ENCODE measurements around the gene KIAA0232. TPM values are rescaled to one million over a fixed set of nuclear protein-coding genes. Genes with fewer than 3 reads are reported as not detected.

The KIAA0232 gene
- total RNA-seq, 2 experiments from 2014 or later, result 13.8 to 14.7 TPM

- no peaks in the 10 kb centered on the region for H3K27me3 Mint-ChIP-seq
- no peak overlapping the region for H3K4me3 Mint-ChIP-seq
- H3K36me3 Mint-ChIP-seq, result no peaks in the 10 kb centered on the region
- H3K9me3 Mint-ChIP-seq, result no peaks in the 10 kb centered on the region
- H3K4me1 Mint-ChIP-seq, result peaks cover 31% of the 10 kb centered on the region
- no peak overlapping the region for H3K27ac Mint-ChIP-seq
- no peak for DNase-seq
Measured at GRCh38 chr4:6767748-6768538, 14.6 kb upstream of the KIAA0232 start.

- Mint-ChIP-seq H3K27me3 (no peaks in the 10 kb centered on the region), H3K4me1 (peaks cover 31% of the 10 kb centered on the region), H3K9me3 (no peaks in the 10 kb centered on the region), H3K36me3 (no peaks in the 10 kb centered on the region), H3K4me3 (no peak overlapping the region), H3K27ac (peak overlapping the region; percentile 21)
- DNase-seq, result no peak
Measured at GRCh38 chr4:6768539-6768905, 14.0 kb upstream of the KIAA0232 start.

DNA sequence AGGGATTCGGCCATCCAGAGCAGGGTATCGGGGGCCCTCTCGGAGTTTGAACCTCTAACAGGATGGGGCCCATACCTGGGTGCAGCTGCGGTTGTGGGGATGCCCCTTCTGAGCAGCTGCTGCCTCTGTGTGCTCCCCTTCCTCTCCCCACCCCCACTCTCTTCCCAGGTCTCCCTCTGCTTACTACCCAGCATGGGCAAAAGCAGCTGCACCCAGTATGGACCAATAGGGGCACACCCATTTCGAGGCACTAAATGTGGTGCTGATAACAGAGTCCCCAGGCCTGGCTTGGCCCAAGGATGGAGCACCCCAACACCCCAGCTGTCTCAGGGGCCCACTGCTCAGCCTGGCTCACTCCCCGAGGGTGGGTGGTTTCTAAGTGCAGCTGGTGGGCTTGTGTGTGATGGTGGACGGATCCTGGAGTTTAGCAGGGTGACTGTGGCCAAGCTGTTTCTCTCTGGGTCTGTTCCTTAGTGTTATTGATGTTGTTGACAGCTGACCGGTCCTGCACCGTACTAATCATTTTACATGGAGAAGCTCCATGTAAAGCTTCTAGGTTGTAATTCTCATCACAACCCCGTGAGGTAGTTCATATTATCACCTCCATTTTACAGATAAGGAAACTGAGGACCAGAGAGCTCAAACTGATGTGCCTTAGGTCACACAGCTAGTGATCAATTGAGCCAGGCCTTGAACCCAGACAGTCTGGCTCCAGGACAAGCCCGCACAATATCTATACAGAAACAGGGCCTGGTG, 13.1 kb upstream of the KIAA0232 start:
- H3K27ac Mint-ChIP-seq, result peak overlapping the region; percentile 21
- no peaks in the 10 kb centered on the region for H3K27me3 Mint-ChIP-seq
- DNase-seq, result peak; percentile 32
- peaks cover 31% of the 10 kb centered on the region for H3K4me1 Mint-ChIP-seq
- H3K36me3 Mint-ChIP-seq, result no peaks in the 10 kb centered on the region
- H3K4me3 Mint-ChIP-seq, result no peak overlapping the region
- no peaks in the 10 kb centered on the region for H3K9me3 Mint-ChIP-seq

- H3K27me3 Mint-ChIP-seq, result no peaks in the 10 kb centered on the region
- no peak overlapping the region for H3K27ac Mint-ChIP-seq
- no peak overlapping the region for H3K4me3 Mint-ChIP-seq
- H3K36me3 Mint-ChIP-seq, result no peaks in the 10 kb centered on the region
- no peak for DNase-seq
- H3K9me3 Mint-ChIP-seq, result no peaks in the 10 kb centered on the region
- peaks cover 34% of the 10 kb centered on the region for H3K4me1 Mint-ChIP-seq
Measured at GRCh38 chr4:6769989-6770420, 12.5 kb upstream of the KIAA0232 start.

DNA sequence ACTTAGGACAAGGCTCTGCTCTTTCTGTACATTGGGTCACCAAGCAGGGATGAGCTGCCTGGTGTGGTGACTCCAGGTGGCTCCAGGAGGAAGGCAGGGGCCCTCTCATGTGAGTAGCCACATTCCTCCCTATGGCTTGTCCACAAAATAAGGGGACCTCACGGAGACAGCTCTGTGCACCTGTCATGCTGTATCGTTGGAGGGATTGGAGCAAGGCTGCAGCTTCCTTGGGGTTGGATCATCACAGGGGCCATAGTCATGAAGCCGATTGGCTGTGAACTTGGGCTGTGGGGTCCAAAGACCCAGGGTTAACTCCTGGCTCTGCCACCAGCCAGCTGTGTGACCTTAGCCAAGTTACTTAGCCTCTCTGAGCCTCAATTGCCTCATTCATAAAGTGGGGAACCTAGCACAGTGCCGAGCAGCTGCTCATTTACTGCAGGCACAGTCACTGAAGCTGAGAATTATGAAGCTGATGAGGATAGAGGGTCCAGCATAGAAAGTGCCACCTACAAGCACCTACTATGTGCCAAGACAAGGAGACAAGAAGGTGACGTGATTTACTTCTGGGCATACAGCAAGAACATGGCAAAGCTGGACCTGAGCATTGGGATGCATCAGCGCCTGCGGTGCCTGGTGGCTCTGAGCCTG, 11.8 kb upstream of the KIAA0232 start:
- H3K36me3 Mint-ChIP-seq, result no peaks in the 10 kb centered on the region
- H3K9me3 Mint-ChIP-seq, result no peaks in the 10 kb centered on the region
- no peak overlapping the region for H3K4me3 Mint-ChIP-seq
- H3K4me1 Mint-ChIP-seq, result peaks cover 41% of the 10 kb centered on the region
- H3K27ac Mint-ChIP-seq, result no peak overlapping the region
- H3K27me3 Mint-ChIP-seq, result no peaks in the 10 kb centered on the region
- DNase-seq, result no peak

DNA sequence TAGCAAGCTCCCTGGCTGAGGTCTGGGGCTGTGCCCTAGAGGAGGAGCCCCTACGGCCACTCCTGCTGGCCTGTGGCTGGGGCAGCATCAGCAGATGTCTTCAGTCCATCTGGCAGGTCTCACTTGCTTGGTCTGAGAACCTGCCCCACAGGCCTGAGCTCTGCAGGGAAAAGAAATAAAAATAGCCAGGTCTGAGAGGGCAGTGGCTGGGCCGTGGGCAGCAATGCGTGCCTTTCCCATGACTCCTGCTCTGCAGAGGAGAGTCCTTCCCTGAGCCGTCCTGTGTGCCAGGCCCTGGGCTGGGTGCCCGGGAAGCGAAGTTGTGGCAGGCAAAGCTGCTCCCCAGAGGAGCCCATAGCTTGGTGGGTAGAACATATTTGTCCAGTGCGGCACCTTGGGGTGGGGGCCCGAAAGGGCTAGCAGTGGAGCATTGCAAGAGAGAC, 11.3 kb upstream of the KIAA0232 start:
- Mint-ChIP-seq H3K4me1 (peaks cover 39% of the 10 kb centered on the region), H3K4me3 (no peak overlapping the region), H3K9me3 (no peaks in the 10 kb centered on the region), H3K27ac (no peak overlapping the region), H3K27me3 (no peaks in the 10 kb centered on the region), H3K36me3 (no peaks in the 10 kb centered on the region)
- DNase-seq, result no peak

DNA sequence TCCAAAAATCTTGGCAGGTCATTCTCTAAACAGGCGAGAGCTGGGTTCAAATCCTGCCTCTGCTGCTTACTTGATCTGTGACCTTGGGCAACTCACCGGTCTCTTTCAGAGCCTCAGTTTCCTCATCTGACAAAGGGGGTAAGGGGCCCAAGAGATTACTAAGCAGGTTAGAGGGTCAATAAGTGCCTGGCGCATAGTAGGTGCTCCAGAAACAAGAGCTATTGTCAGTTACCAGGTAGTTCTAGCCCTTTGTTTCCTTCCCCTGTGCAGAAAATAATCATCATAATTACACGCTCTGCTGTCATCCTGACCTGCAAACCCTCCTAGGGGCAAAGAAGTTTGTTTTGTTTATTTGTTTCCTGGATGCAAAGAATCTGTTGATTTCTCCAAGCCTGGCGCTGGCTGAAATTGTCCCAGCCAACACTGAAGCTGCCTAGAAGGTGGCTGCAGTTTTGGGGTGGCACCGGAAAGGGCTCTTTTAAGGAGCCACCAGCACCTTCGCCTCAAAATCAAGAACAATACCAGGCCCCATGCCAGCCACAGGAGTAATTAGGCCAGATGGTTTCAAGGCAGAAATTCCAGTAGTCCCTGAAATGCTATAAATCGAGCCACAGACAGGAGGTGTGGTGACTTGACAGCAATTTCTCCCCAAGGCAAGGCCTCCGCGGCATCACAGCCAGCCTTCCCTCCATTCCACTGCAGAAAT, 10.2 kb upstream of the KIAA0232 start:
- H3K36me3 Mint-ChIP-seq, result no peaks in the 10 kb centered on the region
- no peak overlapping the region for H3K4me3 Mint-ChIP-seq
- DNase-seq, result no peak
- H3K27me3 Mint-ChIP-seq, result no peaks in the 10 kb centered on the region
- H3K27ac Mint-ChIP-seq, result no peak overlapping the region
- peaks cover 38% of the 10 kb centered on the region for H3K4me1 Mint-ChIP-seq
- no peaks in the 10 kb centered on the region for H3K9me3 Mint-ChIP-seq

GRCh38 chr4:6773106-6773505, 9.4 kb upstream of the KIAA0232 start:
- Mint-ChIP-seq H3K9me3 (no peaks in the 10 kb centered on the region), H3K4me1 (peaks cover 45% of the 10 kb centered on the region), H3K27ac (no peak overlapping the region), H3K27me3 (no peaks in the 10 kb centered on the region), H3K4me3 (no peak overlapping the region), H3K36me3 (no peaks in the 10 kb centered on the region)
- no peak for DNase-seq

DNA sequence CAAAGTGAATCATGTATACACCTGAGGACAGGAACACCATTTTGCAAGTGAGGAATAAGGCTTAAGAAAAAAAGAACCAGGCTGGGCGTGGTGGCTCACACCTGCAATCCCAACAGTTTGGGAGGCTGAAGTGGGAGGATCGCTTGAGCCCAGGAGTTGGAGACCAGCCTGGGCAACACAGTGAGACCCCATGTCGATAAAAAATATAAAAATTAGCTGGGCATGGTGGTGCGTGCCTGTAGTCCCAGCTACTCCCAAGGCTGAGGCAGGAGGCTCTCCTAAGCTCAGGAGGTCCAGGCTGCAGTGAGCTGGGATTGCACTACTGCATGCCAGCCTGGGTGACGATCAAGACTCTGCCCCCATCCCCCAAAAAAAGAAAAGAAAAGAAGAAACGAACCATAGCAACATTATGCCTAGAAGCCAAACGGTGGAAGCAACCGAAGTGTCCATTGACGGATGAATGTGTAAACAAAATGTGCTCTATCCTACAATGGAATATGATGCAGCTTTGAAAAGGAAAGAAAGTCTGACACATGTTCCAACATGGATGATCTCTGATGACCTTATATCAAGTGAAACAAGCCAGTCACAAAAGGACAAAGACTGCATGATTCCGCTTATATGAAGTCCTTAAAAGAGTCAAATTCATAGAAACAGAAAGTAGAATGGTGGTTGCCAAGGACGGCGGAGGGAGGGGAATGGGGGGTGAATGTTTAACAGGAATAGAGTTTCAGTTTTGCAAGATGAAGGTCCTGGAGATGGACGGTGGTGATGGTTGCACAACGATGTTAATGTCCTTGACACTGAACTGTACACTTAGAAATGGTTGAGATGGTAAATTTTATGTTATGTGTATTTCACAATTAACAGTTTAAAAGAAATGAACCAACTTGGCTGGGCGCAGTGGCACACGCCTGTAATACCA, 8.6 kb upstream of the KIAA0232 start:
- Mint-ChIP-seq H3K4me3 (no peak overlapping the region), H3K36me3 (no peaks in the 10 kb centered on the region), H3K9me3 (no peaks in the 10 kb centered on the region), H3K4me1 (peaks cover 44% of the 10 kb centered on the region), H3K27me3 (no peaks in the 10 kb centered on the region), H3K27ac (no peak overlapping the region)
- no peak for DNase-seq

GRCh38 chr4:6775746-6776145, 6.8 kb upstream of the KIAA0232 start:
- Mint-ChIP-seq H3K36me3 (no peaks in the 10 kb centered on the region), H3K27me3 (no peaks in the 10 kb centered on the region), H3K27ac (no peak overlapping the region), H3K4me3 (no peak overlapping the region), H3K4me1 (peaks cover 49% of the 10 kb centered on the region), H3K9me3 (no peaks in the 10 kb centered on the region)
- DNase-seq, result no peak

- no peaks in the 10 kb centered on the region for H3K9me3 Mint-ChIP-seq
- H3K27ac Mint-ChIP-seq, result peak overlapping the region; percentile 99
- peak overlapping the region; percentile 72 for H3K4me3 Mint-ChIP-seq
- no peaks in the 10 kb centered on the region for H3K36me3 Mint-ChIP-seq
- peaks cover 60% of the 10 kb centered on the region for H3K4me1 Mint-ChIP-seq
- DNase-seq, result no peak
- no peaks in the 10 kb centered on the region for H3K27me3 Mint-ChIP-seq
Measured at GRCh38 chr4:6776920-6777635, 5.4 kb upstream of the KIAA0232 start.

DNA sequence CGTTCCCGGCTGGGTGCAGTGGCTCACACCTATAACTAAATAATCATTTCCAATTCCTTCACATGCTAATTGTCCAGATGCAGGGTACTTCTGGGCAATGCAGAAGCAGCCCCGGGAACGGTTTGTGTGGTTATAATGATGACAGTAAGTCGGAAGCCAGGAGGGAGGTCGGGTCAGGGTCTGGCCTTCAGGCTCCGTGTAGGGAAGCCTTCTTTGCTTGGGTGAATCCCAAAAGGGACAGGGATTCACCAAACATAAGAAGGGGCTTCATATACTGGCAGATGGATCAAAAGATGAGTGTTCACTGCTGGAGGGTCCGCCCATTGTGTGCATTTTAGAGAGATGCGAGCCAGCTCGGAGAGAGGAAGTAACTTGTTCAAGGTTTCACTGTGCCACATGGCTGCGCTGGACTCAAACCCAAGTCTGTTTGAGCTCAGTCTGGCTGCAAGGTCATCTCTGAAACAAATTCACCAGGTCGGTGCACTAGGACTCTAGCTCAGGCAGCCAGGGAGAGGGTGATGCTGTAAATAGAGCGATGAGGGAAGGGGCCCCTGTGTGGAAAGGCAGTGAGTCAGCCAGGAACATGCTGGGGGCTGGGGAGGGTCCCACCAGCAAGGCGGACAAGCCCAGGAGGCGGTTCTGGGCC, 4.8 kb upstream of the KIAA0232 start:
- Mint-ChIP-seq H3K27me3 (no peaks in the 10 kb centered on the region), H3K4me3 (peak overlapping the region; percentile 72), H3K27ac (peak overlapping the region; percentile 99), H3K36me3 (no peaks in the 10 kb centered on the region), H3K4me1 (peaks cover 60% of the 10 kb centered on the region), H3K9me3 (no peaks in the 10 kb centered on the region)
- peak; percentile 23 for DNase-seq

GRCh38 chr4:6778435-6778834, 4.1 kb upstream of the KIAA0232 start:
- no peak for DNase-seq
- no peaks in the 10 kb centered on the region for H3K9me3 Mint-ChIP-seq
- peak overlapping the region; percentile 72 for H3K4me3 Mint-ChIP-seq
- H3K27me3 Mint-ChIP-seq, result no peaks in the 10 kb centered on the region
- peaks cover 60% of the 10 kb centered on the region for H3K4me1 Mint-ChIP-seq
- no peaks in the 10 kb centered on the region for H3K36me3 Mint-ChIP-seq
- H3K27ac Mint-ChIP-seq, result peak overlapping the region; percentile 99

All from activated naive CD8-positive, alpha-beta T cell treated with anti-CD3 and anti-CD28 coated beads for 36 hours (primary cell).